CD14-positive monocyte (primary cell): ENCODE results near the gene MINDY3. TPM values are rescaled to one million over a fixed set of nuclear protein-coding genes. Genes with fewer than 3 reads are reported as not detected.
A peak's percentile ranks its signal among the peaks of the same experiment; 100 is the strongest.

Experiments
- DNase-seq, 3 donors: peaks; one replicate each; pipeline ENCODE4 v3.0.0-alpha.2; 2011 to 2022
- H2AFZ ChIP-seq: 2 replicates; pipeline ENCODE4 v1.6.0; 2012; ENCODE audit warnings: mild to moderate bottlenecking, low read depth, low read length, inconsistent platforms; ENCODE audit not compliant: insufficient read depth, poor library complexity, severe bottlenecking
- H3K27ac ChIP-seq, 2 donors: 1 replicate in 1 of 2; 2 replicates in 1 of 2; pipeline ENCODE4 v1.5.1; 2012 to 2013; ENCODE audit warnings: low read length in 2 of 2, control low read depth in 1 of 2, inconsistent platforms in 1 of 2, low read depth in 1 of 2, mild to moderate bottlenecking in 1 of 2
- H3K27me3 ChIP-seq, 2 donors: one replicate each; pipeline versions ENCODE4 v1.6.0 to v1.6.1; 2011 to 2013; ENCODE audit warnings: low read length in 2 of 2; ENCODE audit not compliant: control insufficient read depth in 2 of 2, insufficient read depth in 2 of 2
- H3K36me3 ChIP-seq, 2 donors: replicated peaks in 1 of 2; 1 replicate in 1 of 2; 2 replicates in 1 of 2; pipeline versions ENCODE4 v1.5.1 to v1.6.1; 2012 to 2013; ENCODE audit warnings: low read length in 2 of 2, control low read depth in 1 of 2, inconsistent platforms in 1 of 2, mild to moderate bottlenecking in 1 of 2; ENCODE audit not compliant: insufficient read depth in 2 of 2, control insufficient read depth in 1 of 2
- H3K4me1 ChIP-seq, 2 donors: 1 replicate in 1 of 2; 2 replicates in 1 of 2; pipeline versions ENCODE4 v1.5.1 to v1.6.1; 2012 to 2013; ENCODE audit warnings: low read length in 2 of 2, control low read depth in 1 of 2, inconsistent platforms in 1 of 2, mild to moderate bottlenecking in 1 of 2, moderate library complexity in 1 of 2; ENCODE audit not compliant: insufficient read depth in 2 of 2, control insufficient read depth in 1 of 2
- H3K4me2 ChIP-seq: replicated peaks from 2 replicates; pipeline ENCODE3; 2012; ENCODE audit warnings: low read length, moderate library complexity, mild to moderate bottlenecking; ENCODE audit not compliant: poor library complexity, severe bottlenecking; ENCODE audit errors: extremely low read depth
- H3K4me3 ChIP-seq, 3 experiments: fragments of 200-600 bp in 1 of 3; sonication (generic) in 1 of 3; replicated peaks in 1 of 3; 1 replicate in 2 of 3; 2 replicates in 1 of 3; pipeline ENCODE4 v1.5.1; 2011 to 2013; ENCODE audit warnings: low read length in 3 of 3, mild to moderate bottlenecking in 3 of 3, control low read depth in 2 of 3, low read depth in 2 of 3, inconsistent platforms in 1 of 3, moderate library complexity in 1 of 3
- H3K79me2 ChIP-seq: 2 replicates; pipeline ENCODE4 v1.6.0; 2012; ENCODE audit warnings: mild to moderate bottlenecking, control low read depth, inconsistent platforms, low read length, moderate library complexity; ENCODE audit not compliant: insufficient read depth
- H3K9ac ChIP-seq: 2 replicates; pipeline ENCODE4 v1.6.0; 2017; ENCODE audit warnings: low read length, mild to moderate bottlenecking; ENCODE audit not compliant: insufficient read depth, poor library complexity, severe bottlenecking
- H3K9me3 ChIP-seq, 2 donors: replicated peaks in 1 of 2; 1 replicate in 1 of 2; 2 replicates in 1 of 2; pipeline versions ENCODE4 v1.5.1 to v1.6.1; 2012 to 2013; ENCODE audit warnings: low read length in 2 of 2, control low read depth in 1 of 2; ENCODE audit not compliant: control insufficient read depth in 1 of 2, insufficient read depth in 1 of 2
- H4K20me1 ChIP-seq: 2 replicates; pipeline ENCODE4 v1.6.0; 2012; ENCODE audit warnings: mild to moderate bottlenecking, low read length, control low read depth, moderate library complexity; ENCODE audit not compliant: insufficient read depth
- H3K27ac Mint-ChIP-seq, 7 donors: one replicate each; pipeline ENCODE4 v1.8.0; 2020; ENCODE audit warnings: mild to moderate bottlenecking in 7 of 7, mixed read lengths in 7 of 7, moderate library complexity in 6 of 7, inconsistent platforms in 2 of 7
- H3K27me3 Mint-ChIP-seq, 3 donors: one replicate each; pipeline ENCODE4 v1.8.0; 2021 to 2022; ENCODE audit warnings: low read depth in 3 of 3, mild to moderate bottlenecking in 3 of 3, mixed read lengths in 3 of 3, moderate library complexity in 3 of 3, inconsistent platforms in 1 of 3
- H3K36me3 Mint-ChIP-seq, 2 donors: one replicate each; pipeline ENCODE4 v1.8.0; 2020; ENCODE audit warnings: mixed read lengths in 2 of 2, inconsistent platforms in 1 of 2, mild to moderate bottlenecking in 1 of 2
- H3K4me1 Mint-ChIP-seq: one replicate; pipeline ENCODE4 v1.8.0; 2020; ENCODE audit warnings: mild to moderate bottlenecking, mixed read lengths
- H3K4me3 Mint-ChIP-seq, 2 donors: one replicate each; pipeline ENCODE4 v1.8.0; 2020; ENCODE audit warnings: mild to moderate bottlenecking in 2 of 2, mixed read lengths in 2 of 2, moderate library complexity in 1 of 2
- H3K9me3 Mint-ChIP-seq, 7 donors: one replicate each; pipeline ENCODE4 v1.8.0; 2020 to 2022; ENCODE audit warnings: mixed read lengths in 7 of 7, mild to moderate bottlenecking in 6 of 7, moderate library complexity in 6 of 7, inconsistent platforms in 2 of 7
- WGBS: methylation state at CpG from one replicate; pipeline ENCODE4 v1.1.5; 2013; ENCODE audit warnings: missing lambda C conversion rate; ENCODE audit not compliant: insufficient coverage; 5-methylcytosine and 5-hydroxymethylcytosine counted together
- intact Hi-C, 2 donors: fragments of 100-400 bp; cut with micrococcal nuclease; formaldehyde crosslinking; loops; one replicate each; pipeline versions ENCODE4 v1.15.0 to v1.15.1; 2023
- polyA plus RNA-seq, 3 donors: library from polyadenylated mRNA; depleted of rRNA in 1 of 3; unstranded in 2 of 3; stranded (reverse) in 1 of 3; fragments of 300-500 nt in 2 of 3; fragments of >200 nt in 1 of 3; fragmentation: Illumina TruSeq in 2 of 3; gene quantifications; 1 replicate in 2 of 3; 2 replicates in 1 of 3; pipeline ENCODE4 v1.2.3, GENCODE V29; 2012 to 2021
- TF ChIP-seq, protein P1 (sequence below): fragments of 200-600 bp; IDR thresholded peaks from one replicate; pipeline ENCODE4 v1.8.0; 2022; ENCODE audit warnings: antibody characterized with exemption, mild to moderate bottlenecking

The MINDY3 gene
- polyA plus RNA-seq, 3 donors: 2.4 to 14.8 (median 4.4) TPM

DNA sequence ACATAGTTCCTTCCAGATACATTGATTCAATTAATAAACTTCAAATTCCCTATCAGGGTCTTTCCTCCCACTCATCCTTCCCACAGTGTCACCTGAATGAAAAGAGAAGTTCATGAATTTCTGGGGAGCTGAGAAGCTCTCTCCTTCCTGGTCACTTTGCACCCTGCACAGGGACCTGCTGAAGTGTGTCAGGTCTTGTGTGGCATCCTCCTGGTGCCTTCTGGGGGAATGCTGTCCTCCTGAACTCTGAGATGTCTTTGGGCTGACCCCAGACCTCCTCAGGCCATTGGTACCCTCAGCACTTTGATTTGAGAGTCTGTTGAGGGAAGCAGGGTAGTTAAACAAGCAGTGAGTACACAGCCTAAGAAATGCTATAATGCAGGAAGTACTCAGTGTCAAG, 101.0 kb downstream of the MINDY3 start:
- Histone ChIP-seq H3K9me3 (no peaks in the 10 kb centered on the region), H3K27me3 (no peaks in the 10 kb centered on the region), H3K4me3 (no peak overlapping the region), H3K79me2 (no peaks in the 10 kb centered on the region), H3K4me2 (no peak overlapping the region), H3K4me1 (no peaks in the 10 kb centered on the region), H4K20me1 (no peaks in the 10 kb centered on the region), H3K36me3 (no peaks in the 10 kb centered on the region), H3K9ac (no peak overlapping the region), H3K27ac (no peak overlapping the region), H2AFZ (no peak overlapping the region)
- Mint-ChIP-seq H3K27ac (peak overlapping the region in 1 of 7 donors; percentile 72), H3K4me3 (no peak overlapping the region), H3K36me3 (no peaks in the 10 kb centered on the region), H3K27me3 (peaks cover 0 to 10% (median 6%) of the 10 kb centered on the region in 3 donors), H3K9me3 (peaks cover 2 to 12% (median 5%) of the 10 kb centered on the region in 7 donors), H3K4me1 (no peaks in the 10 kb centered on the region)
- intact Hi-C loops: no loop called here
- TF ChIP-seq, protein P1, sequence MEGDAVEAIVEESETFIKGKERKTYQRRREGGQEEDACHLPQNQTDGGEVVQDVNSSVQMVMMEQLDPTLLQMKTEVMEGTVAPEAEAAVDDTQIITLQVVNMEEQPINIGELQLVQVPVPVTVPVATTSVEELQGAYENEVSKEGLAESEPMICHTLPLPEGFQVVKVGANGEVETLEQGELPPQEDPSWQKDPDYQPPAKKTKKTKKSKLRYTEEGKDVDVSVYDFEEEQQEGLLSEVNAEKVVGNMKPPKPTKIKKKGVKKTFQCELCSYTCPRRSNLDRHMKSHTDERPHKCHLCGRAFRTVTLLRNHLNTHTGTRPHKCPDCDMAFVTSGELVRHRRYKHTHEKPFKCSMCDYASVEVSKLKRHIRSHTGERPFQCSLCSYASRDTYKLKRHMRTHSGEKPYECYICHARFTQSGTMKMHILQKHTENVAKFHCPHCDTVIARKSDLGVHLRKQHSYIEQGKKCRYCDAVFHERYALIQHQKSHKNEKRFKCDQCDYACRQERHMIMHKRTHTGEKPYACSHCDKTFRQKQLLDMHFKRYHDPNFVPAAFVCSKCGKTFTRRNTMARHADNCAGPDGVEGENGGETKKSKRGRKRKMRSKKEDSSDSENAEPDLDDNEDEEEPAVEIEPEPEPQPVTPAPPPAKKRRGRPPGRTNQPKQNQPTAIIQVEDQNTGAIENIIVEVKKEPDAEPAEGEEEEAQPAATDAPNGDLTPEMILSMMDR: no peak
- DNase-seq: no peak

DNA sequence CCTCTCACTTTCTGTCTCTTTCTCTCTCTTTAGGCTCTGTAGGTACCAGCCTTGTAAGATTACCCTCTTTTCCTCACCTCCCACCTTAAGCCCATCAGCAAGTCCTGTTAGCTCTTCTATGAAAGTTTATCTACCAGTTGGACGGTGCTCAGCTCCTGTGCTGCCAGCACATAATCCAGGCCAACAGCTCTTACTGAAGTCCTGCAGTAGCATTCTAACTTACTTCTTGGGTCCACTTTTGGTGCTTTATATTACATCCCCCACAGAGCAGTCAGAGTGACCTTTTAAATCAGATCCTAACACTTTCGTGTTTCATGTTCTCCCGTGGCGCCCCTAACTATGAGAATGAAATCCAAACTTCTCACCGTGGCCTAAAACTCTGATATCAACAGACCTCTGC, 101.7 kb downstream of the MINDY3 start:
- Histone ChIP-seq H3K9ac (no peak overlapping the region), H3K27ac (no peak overlapping the region), H3K4me2 (no peak overlapping the region), H2AFZ (no peak overlapping the region), H3K79me2 (no peaks in the 10 kb centered on the region), H3K4me3 (no peak overlapping the region), H3K36me3 (no peaks in the 10 kb centered on the region), H3K27me3 (no peaks in the 10 kb centered on the region), H3K9me3 (no peaks in the 10 kb centered on the region), H3K4me1 (no peaks in the 10 kb centered on the region), H4K20me1 (no peaks in the 10 kb centered on the region)
- Mint-ChIP-seq H3K4me3 (no peak overlapping the region), H3K9me3 (peaks cover 2 to 9% (median 5%) of the 10 kb centered on the region in 7 donors), H3K27ac (no peak overlapping the region), H3K36me3 (no peaks in the 10 kb centered on the region), H3K27me3 (peaks cover 0 to 10% (median 6%) of the 10 kb centered on the region in 3 donors), H3K4me1 (no peaks in the 10 kb centered on the region)
- 90% methylated on average over 2 of the region's 5 CpGs for WGBS
- no peak for DNase-seq
- TF ChIP-seq, protein P1: no peak
- intact Hi-C loops: no loop called here
